ENCODE results near the gene HOXA6.

- TF ChIP-seq MYC (IDR thresholded peaks at IDR 0.05; ENCODE audit: insufficient read depth, insufficient read length, insufficient replicate concordance, low read length, severe bottlenecking) (no peak), TAF1 (IDR thresholded peaks at IDR 0.05; ENCODE audit: borderline replicate concordance, low read depth, low read length) (no peak), ATF7 (IDR thresholded peaks at IDR 0.05; ENCODE audit: low read depth) (no peak), ZBTB40 (IDR thresholded peaks at IDR 0.05; ENCODE audit: borderline replicate concordance) (no peak), JUNB (IDR thresholded peaks at IDR 0.05) (no peak), MXI1 (IDR thresholded peaks at IDR 0.05; ENCODE audit: low read depth, low read length) (no peak)
- TF ChIP-seq, protein P1, sequence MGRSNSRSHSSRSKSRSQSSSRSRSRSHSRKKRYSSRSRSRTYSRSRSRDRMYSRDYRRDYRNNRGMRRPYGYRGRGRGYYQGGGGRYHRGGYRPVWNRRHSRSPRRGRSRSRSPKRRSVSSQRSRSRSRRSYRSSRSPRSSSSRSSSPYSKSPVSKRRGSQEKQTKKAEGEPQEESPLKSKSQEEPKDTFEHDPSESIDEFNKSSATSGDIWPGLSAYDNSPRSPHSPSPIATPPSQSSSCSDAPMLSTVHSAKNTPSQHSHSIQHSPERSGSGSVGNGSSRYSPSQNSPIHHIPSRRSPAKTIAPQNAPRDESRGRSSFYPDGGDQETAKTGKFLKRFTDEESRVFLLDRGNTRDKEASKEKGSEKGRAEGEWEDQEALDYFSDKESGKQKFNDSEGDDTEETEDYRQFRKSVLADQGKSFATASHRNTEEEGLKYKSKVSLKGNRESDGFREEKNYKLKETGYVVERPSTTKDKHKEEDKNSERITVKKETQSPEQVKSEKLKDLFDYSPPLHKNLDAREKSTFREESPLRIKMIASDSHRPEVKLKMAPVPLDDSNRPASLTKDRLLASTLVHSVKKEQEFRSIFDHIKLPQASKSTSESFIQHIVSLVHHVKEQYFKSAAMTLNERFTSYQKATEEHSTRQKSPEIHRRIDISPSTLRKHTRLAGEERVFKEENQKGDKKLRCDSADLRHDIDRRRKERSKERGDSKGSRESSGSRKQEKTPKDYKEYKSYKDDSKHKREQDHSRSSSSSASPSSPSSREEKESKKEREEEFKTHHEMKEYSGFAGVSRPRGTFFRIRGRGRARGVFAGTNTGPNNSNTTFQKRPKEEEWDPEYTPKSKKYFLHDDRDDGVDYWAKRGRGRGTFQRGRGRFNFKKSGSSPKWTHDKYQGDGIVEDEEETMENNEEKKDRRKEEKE (IDR thresholded peaks at IDR 0.05) = no peak
Measured at GRCh38 chr7:27103489-27104226, 43.9 kb downstream of the HOXA6 start.

All from GM12878 (cell line).